ENCODE results near the gene HYAL1.

The HYAL1 gene, protein sequence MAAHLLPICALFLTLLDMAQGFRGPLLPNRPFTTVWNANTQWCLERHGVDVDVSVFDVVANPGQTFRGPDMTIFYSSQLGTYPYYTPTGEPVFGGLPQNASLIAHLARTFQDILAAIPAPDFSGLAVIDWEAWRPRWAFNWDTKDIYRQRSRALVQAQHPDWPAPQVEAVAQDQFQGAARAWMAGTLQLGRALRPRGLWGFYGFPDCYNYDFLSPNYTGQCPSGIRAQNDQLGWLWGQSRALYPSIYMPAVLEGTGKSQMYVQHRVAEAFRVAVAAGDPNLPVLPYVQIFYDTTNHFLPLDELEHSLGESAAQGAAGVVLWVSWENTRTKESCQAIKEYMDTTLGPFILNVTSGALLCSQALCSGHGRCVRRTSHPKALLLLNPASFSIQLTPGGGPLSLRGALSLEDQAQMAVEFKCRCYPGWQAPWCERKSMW

DNA sequence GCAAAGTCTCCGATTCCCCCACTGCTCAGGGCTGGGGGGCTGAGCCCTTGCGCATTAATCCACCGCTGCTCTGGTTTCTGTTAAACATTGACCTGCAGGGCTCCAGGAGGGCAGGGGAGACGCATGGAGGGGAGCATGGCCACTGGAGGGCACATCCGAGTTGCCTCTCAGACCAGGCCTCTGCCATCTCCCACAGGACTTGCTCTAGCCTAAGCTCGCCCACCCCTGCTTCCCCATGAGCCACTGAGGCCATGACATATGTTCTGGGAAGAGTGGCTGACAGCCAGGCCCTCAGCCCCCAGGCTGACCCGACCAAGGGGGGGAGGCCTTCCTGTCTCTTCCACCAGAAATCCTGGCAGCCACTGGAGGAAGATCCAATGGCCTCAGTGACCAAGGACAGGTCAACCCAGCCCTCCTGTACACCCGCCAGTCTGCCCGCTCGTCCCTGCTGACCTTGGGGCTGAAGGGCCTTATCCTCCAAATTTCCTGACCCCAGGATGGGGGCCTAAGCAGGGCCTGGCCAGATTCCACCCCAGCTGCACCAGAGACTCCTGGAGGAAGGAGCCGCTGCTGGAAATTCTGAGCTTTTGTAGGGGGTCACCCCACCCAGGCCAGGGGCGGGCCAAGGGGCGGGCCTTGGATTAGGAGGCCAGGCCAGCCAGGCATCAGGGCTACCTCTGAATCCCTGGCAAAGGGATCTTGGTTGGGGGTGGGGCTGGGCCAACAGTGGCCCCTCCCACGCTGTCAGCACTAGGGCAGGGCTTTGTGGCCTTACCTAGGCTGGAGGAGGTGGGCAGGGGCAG is at the start of gene HYAL1:
TSS of gene HYAL1 (minus strand) at position 562 of the 803 bp plus-strand sequence. CDS start 618 bp downstream, outside the sequence.
- ChIA-PET POLR2A (no interaction called here), CTCF (no interaction called here)
- DNase-seq (ENCODE audit: extremely low spot score) = no peak
- TF ChIP-seq FOXM1 (IDR thresholded peaks at IDR 0.05; ENCODE audit: borderline replicate concordance) (no peak), L3MBTL2 (conservative IDR thresholded peaks at IDR 0.05) (no peak), LEF1 (IDR thresholded peaks at IDR 0.05; ENCODE audit: borderline replicate concordance) (no peak), SUZ12 (IDR thresholded peaks at IDR 0.05) (no peak), ELF4 (IDR thresholded peaks at IDR 0.05) (no peak), FOXK2 (IDR thresholded peaks at IDR 0.05) (no peak), CTBP1 (IDR thresholded peaks at IDR 0.05; ENCODE audit: borderline replicate concordance) (no peak), BHLHE40 (IDR thresholded peaks at IDR 0.05; ENCODE audit: borderline replicate concordance) (no peak), HDGF (IDR thresholded peaks at IDR 0.05; ENCODE audit: borderline replicate concordance) (no peak), SP1 (IDR thresholded peaks at IDR 0.05) (no peak), NFRKB (IDR thresholded peaks at IDR 0.05) (no peak), TARDBP (IDR thresholded peaks at IDR 0.05) (no peak), ZNF384 (IDR thresholded peaks at IDR 0.05) (no peak), ARNT (IDR thresholded peaks at IDR 0.05) (no peak), FOXA1 (IDR thresholded peaks at IDR 0.05) (no peak)
- TF ChIP-seq, protein P1, sequence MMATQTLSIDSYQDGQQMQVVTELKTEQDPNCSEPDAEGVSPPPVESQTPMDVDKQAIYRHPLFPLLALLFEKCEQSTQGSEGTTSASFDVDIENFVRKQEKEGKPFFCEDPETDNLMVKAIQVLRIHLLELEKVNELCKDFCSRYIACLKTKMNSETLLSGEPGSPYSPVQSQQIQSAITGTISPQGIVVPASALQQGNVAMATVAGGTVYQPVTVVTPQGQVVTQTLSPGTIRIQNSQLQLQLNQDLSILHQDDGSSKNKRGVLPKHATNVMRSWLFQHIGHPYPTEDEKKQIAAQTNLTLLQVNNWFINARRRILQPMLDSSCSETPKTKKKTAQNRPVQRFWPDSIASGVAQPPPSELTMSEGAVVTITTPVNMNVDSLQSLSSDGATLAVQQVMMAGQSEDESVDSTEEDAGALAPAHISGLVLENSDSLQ (IDR thresholded peaks at IDR 0.05) = no peak

DNA sequence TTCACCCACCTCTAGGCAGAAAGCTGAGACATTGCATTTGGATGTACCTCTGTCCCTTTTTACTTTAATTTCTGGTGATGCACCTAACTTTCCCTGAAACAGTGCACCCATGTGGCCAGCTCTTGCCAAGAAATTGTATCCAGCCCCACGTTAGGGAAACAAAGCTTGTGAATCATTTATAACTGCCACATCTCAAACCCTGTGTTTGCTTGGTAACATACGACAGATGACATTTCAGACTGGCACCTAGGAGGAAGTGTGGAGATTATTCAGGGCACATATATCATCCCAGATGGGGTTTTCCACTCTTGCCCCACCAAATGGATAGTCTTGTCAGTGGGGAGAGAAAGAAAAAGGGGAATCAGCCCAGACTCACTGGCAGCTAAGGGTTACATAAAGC is 49.4 kb upstream of the HYAL1 start:
- CTCF ChIA-PET = interaction anchor here (1.1 kb wide), 1 partner anchor 10 kb away, joined by 3 read pairs; no protein-coding TSS in a partner anchor
- TF ChIP-seq HDGF (IDR thresholded peaks at IDR 0.05; ENCODE audit: borderline replicate concordance) = no peak
- TF ChIP-seq FOXM1 (IDR thresholded peaks at IDR 0.05; ENCODE audit: borderline replicate concordance) = no peak
- TF ChIP-seq BHLHE40 (IDR thresholded peaks at IDR 0.05; ENCODE audit: borderline replicate concordance) = no peak
- no peak for TF ChIP-seq FOXA1 (IDR thresholded peaks at IDR 0.05)
- TF ChIP-seq ARNT (IDR thresholded peaks at IDR 0.05) = no peak
- TF ChIP-seq SUZ12 (IDR thresholded peaks at IDR 0.05) = no peak
- TF ChIP-seq CTBP1 (IDR thresholded peaks at IDR 0.05; ENCODE audit: borderline replicate concordance) = no peak
- TF ChIP-seq NFRKB (IDR thresholded peaks at IDR 0.05) = no peak
- no peak for TF ChIP-seq ELF4 (IDR thresholded peaks at IDR 0.05)
- TF ChIP-seq SP1 (IDR thresholded peaks at IDR 0.05) = no peak
- TF ChIP-seq TARDBP (IDR thresholded peaks at IDR 0.05) = no peak
- no peak for TF ChIP-seq ZNF384 (IDR thresholded peaks at IDR 0.05)
- no peak for TF ChIP-seq LEF1 (IDR thresholded peaks at IDR 0.05; ENCODE audit: borderline replicate concordance)
- no peak for TF ChIP-seq FOXK2 (IDR thresholded peaks at IDR 0.05)
- TF ChIP-seq, protein P1 (IDR thresholded peaks at IDR 0.05) = no peak; the same call in 1 of the 2 replicates
- TF ChIP-seq L3MBTL2 (conservative IDR thresholded peaks at IDR 0.05) = no peak
- POLR2A ChIA-PET = interaction anchor here (1.0 to 8.2 kb wide), 5 partner anchors 12 to 216 kb away, joined by 3 to 119 read pairs (median 5); partner anchors contain the start of genes HEMK1 and TUSC2
- peak; percentile 19 for DNase-seq (ENCODE audit: extremely low spot score)

DNA sequence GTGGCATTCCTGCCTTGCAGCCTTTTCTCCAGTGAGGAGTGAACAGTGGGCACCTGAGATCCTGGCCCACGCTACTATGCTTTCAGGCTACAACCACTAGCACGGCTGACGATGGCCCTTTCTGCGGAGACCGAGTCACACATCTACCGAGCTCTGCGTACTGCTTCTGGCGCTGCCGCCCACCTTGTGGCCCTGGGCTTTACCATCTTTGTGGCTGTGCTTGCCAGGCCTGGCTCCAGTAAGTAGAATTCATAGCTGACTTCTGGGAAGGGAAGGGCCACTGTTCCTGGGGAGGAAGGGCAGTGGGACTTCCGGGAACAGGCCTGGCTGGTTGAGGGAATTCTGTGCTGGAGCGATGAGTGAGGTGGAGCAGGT is 47.9 kb upstream of the HYAL1 start:
- POLR2A ChIA-PET = interaction anchor here (1.1 to 8.2 kb wide), 7 partner anchors 8 to 218 kb away, joined by 4 to 119 read pairs (median 9); partner anchors contain the start of genes HEMK1, TMEM115 and TUSC2
- TF ChIP-seq LEF1 (IDR thresholded peaks at IDR 0.05; ENCODE audit: borderline replicate concordance) (no peak), BHLHE40 (IDR thresholded peaks at IDR 0.05; ENCODE audit: borderline replicate concordance) (no peak), HDGF (IDR thresholded peaks at IDR 0.05; ENCODE audit: borderline replicate concordance) (no peak), SP1 (IDR thresholded peaks at IDR 0.05) (no peak), FOXK2 (IDR thresholded peaks at IDR 0.05) (no peak), ZNF384 (IDR thresholded peaks at IDR 0.05) (no peak), ARNT (IDR thresholded peaks at IDR 0.05) (no peak), CTBP1 (IDR thresholded peaks at IDR 0.05; ENCODE audit: borderline replicate concordance) (no peak), ELF4 (IDR thresholded peaks at IDR 0.05) (no peak), FOXM1 (IDR thresholded peaks at IDR 0.05; ENCODE audit: borderline replicate concordance) (no peak), L3MBTL2 (conservative IDR thresholded peaks at IDR 0.05) (no peak), SUZ12 (IDR thresholded peaks at IDR 0.05) (no peak)
- TF ChIP-seq, protein P1 (IDR thresholded peaks at IDR 0.05) = no peak
- CTCF ChIA-PET = interaction anchor here (1.3 kb wide), 1 partner anchor 192 kb away, joined by 4 read pairs; no protein-coding TSS in a partner anchor
- DNase-seq (ENCODE audit: extremely low spot score) = no peak

DNA sequence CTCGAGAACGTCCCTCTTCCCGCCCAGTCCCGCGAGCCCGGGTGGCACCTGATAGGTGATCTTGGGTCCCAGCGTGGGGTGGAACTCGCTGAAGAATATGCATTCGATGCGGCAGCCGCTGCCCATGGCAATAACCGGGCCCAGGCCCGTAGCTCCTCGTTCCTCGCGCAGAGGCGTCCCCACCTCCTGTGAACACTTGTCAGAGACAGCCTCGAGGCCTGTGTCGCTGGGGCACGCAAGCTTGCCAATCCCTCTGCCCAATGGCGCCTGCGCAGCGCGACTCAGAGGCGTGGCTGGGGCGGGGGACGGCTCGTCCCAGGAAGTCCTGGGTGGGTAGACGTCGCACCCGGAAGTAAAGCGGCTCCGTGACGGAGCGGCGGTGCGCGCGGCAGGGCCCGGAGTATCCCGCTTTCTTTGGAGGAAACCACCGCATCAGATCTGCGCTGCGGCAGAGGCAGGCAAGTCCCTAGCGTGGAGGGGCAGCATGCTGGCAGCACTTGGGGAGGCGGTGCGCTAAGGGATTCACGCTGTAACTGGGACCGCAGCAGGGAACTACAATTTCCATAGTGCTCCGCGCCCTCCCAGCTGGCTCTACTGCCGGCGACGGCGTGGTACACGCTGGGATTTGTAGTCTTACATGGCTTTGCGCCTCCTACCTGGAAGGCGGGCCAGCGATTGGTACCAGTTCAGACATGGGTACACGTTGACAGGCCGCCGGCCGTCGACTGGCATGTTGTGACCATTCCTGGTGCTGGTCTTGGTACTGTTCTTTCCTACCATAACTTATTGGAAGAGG is 47.4 kb upstream of the HYAL1 start, which contains the start of the genes CYB561D2 and NPRL2:
TSS of gene CYB561D2 (plus strand) at position 336 of the 796 bp plus-strand sequence. CDS start 572 bp downstream, outside the sequence.
TSS of gene NPRL2 (minus strand) at position 249 of the 796 bp plus-strand sequence. CDS start at position 126, 123 bp downstream.
- TF ChIP-seq CTBP1 (IDR thresholded peaks at IDR 0.05; ENCODE audit: borderline replicate concordance) (no peak), L3MBTL2 (conservative IDR thresholded peaks at IDR 0.05) (peak; percentile 99), ARNT (IDR thresholded peaks at IDR 0.05) (no peak), SP1 (IDR thresholded peaks at IDR 0.05) (no peak), HDGF (IDR thresholded peaks at IDR 0.05; ENCODE audit: borderline replicate concordance) (peak; percentile 86), FOXM1 (IDR thresholded peaks at IDR 0.05; ENCODE audit: borderline replicate concordance) (no peak), LEF1 (IDR thresholded peaks at IDR 0.05; ENCODE audit: borderline replicate concordance) (no peak), FOXA1 (IDR thresholded peaks at IDR 0.05) (no peak), ZNF384 (IDR thresholded peaks at IDR 0.05) (no peak), NFRKB (IDR thresholded peaks at IDR 0.05) (no peak), TARDBP (IDR thresholded peaks at IDR 0.05) (no peak), FOXK2 (IDR thresholded peaks at IDR 0.05) (no peak), BHLHE40 (IDR thresholded peaks at IDR 0.05; ENCODE audit: borderline replicate concordance) (no peak), ELF4 (IDR thresholded peaks at IDR 0.05) (peak; percentile 99), SUZ12 (IDR thresholded peaks at IDR 0.05) (no peak; the same call in none of the 2 replicates)
- TF ChIP-seq, protein P1 (IDR thresholded peaks at IDR 0.05) = peak; percentile 37; the same call in 1 of the 2 replicates
- ChIA-PET POLR2A (interaction anchor here (0.7 to 8.2 kb wide), 15 partner anchors 9 to 261 kb away, joined by 3 to 119 read pairs (median 4); partner anchors contain the start of genes CISH, HEMK1, SLC38A3 and TMEM115), CTCF (interaction anchor here (1.3 to 1.4 kb wide), 2 partner anchors 14 to 192 kb away, joined by 4 read pairs; no protein-coding TSS in a partner anchor)
- DNase-seq (ENCODE audit: extremely low spot score) = peak; percentile 96

All from HEK293T (cell line).